Renal pelvis (tissue), 4 donors: Measurements from ENCODE around the gene NEAT1. TPM values are rescaled to one million over a fixed set of nuclear protein-coding genes. Genes with fewer than 3 reads are reported as not detected.
"Not testable (repeated sequence)": the region's sequence is repeated elsewhere in the genome, so short reads cannot be mapped to it uniquely, and the experiment has no call there.

Source experiments
- DNase-seq: peaks from one replicate; pipeline ENCODE4 v3.0.0-alpha.2; 2013
- polyA plus RNA-seq, 3 donors: library from polyadenylated mRNA; unstranded; fragments of 120-200 nt; gene quantifications; one replicate each; pipeline ENCODE4 v1.2.1, GENCODE V29; 2013; ENCODE audit not compliant: insufficient read length in 3 of 3

Gene NEAT1
- polyA plus RNA-seq, 3 donors: 120 to 327 (median 277) TPM

- DNase-seq: no peak
Observed at GRCh38 chr11:65445604-65446445, 23.2 kb downstream of the NEAT1 start.

GRCh38 chr11:65446446-65447277 lies 24.1 kb downstream of the NEAT1 start:
- no peak for DNase-seq

GRCh38 chr11:65448074-65448417 lies 25.4 kb downstream of the NEAT1 start:
- DNase-seq: no peak

- no peak for DNase-seq
Observed at GRCh38 chr11:65448418-65449105, 26.0 kb downstream of the NEAT1 start.

- DNase-seq: not testable (repeated sequence)
Observed at GRCh38 chr11:65451301-65451700, 28.7 kb downstream of the NEAT1 start.

- not testable (repeated sequence) for DNase-seq
Observed at GRCh38 chr11:65452259-65452658, 29.7 kb downstream of the NEAT1 start.

- no peak for DNase-seq
Observed at GRCh38 chr11:65452806-65453490, 30.4 kb downstream of the NEAT1 start.

GRCh38 chr11:65454311-65454695 lies 31.7 kb downstream of the NEAT1 start:
- no peak for DNase-seq

GRCh38 chr11:65454696-65455456 lies 32.3 kb downstream of the NEAT1 start:
- peak; percentile 85 for DNase-seq

- no peak for DNase-seq
Observed at GRCh38 chr11:65456418-65456817, 33.8 kb downstream of the NEAT1 start.

- DNase-seq: no peak
Observed at GRCh38 chr11:65459552-65459951, 37.0 kb downstream of the NEAT1 start.

GRCh38 chr11:65465471-65465870 lies 42.9 kb downstream of the NEAT1 start:
- DNase-seq: not testable (repeated sequence)

- not testable (repeated sequence) for DNase-seq
Observed at GRCh38 chr11:65467306-65467705, 44.7 kb downstream of the NEAT1 start.

- DNase-seq: no peak
Observed at GRCh38 chr11:65468874-65469333, 46.3 kb downstream of the NEAT1 start.

GRCh38 chr11:65470433-65471049 lies 47.9 kb downstream of the NEAT1 start:
- no peak for DNase-seq

GRCh38 chr11:65471447-65471891 lies 48.9 kb downstream of the NEAT1 start:
- DNase-seq: no peak

GRCh38 chr11:65472588-65473277 lies 50.1 kb downstream of the NEAT1 start:
- DNase-seq: not testable (repeated sequence)

GRCh38 chr11:65473278-65473860 lies 50.8 kb downstream of the NEAT1 start:
- DNase-seq: no peak

GRCh38 chr11:65474864-65475263 lies 52.3 kb downstream of the NEAT1 start:
- DNase-seq: no peak
